Fibroblast of upper back skin (primary cell): ENCODE measurements around the gene TBK1.

Experiments used
- DNase-seq: peaks from one replicate; pipeline ENCODE4 v3.0.0-alpha.2; 2013

Gene TBK1

GRCh38 chr12:64497903-64498302 lies 46.0 kb downstream of the TBK1 start:
- no peak for DNase-seq

DNA sequence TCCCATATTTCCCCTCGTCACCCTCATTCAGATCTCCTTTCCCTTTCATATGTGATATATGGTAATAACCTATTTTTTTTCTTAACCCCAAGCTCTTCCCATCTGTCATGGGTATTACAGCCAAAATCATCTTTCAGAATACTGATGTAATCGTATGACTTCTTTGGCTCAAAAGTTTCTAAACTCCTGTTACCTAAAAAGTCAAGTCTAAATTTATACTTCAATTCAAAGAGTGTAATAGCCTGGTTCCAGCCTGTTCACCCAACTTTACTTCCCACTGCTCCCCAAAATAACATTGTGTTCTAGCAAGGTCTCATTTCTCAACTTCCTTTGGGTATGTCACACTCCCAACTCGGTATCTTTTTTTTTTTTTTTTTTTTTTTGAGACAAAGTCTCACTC lies 48.5 kb downstream of the TBK1 start:
- no peak for DNase-seq

DNA sequence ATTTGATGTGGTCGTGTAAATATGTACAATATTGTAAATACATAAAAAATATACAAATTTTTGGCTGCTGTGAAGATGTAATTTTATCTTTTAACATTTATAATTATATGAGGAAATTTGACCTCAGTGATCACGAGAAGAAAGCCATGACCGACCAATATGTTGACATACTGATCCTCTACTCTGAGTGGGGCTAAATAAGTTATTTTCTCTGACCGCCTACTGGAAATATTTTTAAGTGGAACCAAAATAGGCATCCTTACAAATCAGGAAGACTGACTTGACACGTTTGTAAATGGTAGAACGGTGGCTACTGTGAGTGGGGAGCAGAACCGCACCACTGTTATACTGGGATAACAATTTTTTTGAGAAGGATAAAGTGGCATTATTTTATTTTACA lies 49.6 kb downstream of the TBK1 start:
- DNase-seq: no peak

DNA sequence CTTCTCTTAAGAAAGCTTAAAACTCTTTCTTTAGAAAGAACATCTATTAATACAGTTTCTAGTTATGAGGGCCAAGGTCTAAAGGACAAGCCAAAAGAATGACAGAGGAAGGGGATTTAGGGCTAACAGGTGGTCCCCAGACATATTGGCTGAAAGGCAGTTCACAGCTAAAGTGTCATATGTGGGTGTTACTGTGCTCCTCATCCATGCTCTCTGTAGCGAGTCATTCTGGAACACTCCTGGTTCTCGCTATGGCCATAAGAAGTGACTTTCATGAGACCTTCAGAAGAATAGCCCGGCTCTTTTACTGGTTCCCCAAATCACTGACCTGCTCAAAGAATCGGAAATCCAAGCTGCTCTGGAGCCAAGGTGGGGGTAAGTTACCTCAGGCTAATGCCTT lies 55.0 kb downstream of the TBK1 start:
- no peak for DNase-seq

DNA sequence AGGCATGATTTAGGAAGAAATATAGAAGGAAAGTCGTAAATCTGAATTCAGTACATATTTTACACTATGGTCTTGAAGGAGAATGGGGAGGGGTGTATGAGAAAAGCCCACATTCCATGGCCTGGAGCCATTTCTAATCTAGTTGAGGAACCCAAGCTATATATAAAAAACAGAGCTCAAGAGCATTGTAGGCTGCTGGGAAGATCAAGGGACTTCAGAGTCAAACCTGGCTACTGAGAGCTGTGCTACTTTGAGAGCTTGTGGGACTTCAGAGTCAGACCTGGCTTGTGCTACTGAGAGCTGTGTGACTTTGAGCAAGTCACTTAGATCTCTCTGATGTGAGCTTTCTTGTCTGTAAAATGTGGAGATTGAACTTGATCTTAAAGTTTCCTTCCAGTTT lies 58.7 kb downstream of the TBK1 start:
- DNase-seq: peak; percentile 24

DNA sequence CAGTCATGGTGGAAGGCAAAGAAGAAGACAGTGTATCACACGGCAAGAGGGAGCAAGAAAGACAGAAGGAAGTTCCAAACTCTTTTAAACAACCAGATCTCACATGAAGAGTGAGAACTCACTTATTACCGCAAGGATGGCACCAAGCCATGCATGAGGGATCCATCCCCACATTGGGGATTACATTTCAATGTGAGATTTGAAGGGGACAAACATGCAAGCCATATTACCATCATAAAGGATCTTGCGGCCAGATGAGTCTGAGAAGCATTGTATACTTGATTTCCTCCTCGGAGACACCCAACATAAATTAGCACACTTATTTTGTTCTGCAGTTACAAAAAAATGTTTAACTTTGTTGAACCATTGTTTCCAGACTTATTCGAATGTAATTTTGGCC lies 66.5 kb downstream of the TBK1 start:
- DNase-seq: no peak

DNA sequence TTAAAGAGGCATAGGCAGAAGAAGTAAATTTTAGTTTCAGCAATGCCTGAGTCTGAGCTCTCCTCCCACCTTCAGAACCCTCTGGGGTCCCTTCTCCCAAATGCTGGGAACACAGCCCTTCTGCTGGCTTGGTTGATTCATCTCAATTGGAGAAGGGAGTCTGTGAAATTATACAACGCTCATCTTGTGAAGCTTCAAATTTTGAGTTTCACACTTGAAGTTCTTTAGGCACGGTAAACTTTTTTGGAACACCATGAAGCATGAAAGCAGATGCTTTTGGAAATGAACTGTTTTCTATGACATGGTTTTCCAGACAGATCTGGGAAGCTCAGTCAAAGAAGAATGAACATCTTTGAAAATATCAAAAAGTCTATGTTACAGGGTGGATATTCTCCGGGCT lies 69.9 kb downstream of the TBK1 start:
- no peak for DNase-seq

DNA sequence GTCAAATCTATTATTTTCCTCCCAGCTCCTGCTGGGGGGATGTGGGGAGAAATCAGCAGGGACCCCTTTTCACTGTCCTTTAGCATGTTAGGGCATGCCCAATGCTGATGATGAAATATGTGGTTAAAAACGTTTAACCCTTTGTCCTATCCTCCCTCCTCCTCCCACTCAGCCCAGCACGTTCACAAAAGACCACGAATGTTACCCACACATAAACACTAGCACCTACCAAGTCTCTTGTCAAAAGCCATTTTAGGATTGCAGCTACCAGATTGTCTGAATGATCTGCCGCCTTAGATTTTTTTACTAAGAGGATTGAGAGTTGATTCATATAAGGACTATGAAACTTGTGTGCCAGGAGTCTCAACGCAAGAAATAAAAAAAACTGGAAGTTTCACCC lies 70.4 kb downstream of the TBK1 start:
- peak; percentile 72 for DNase-seq

GRCh38 chr12:64522807-64523206 lies 70.9 kb downstream of the TBK1 start:
- peak; percentile 57 for DNase-seq

- peak; percentile 97 for DNase-seq
Measured at GRCh38 chr12:64523565-64524444, 71.9 kb downstream of the TBK1 start.

DNA sequence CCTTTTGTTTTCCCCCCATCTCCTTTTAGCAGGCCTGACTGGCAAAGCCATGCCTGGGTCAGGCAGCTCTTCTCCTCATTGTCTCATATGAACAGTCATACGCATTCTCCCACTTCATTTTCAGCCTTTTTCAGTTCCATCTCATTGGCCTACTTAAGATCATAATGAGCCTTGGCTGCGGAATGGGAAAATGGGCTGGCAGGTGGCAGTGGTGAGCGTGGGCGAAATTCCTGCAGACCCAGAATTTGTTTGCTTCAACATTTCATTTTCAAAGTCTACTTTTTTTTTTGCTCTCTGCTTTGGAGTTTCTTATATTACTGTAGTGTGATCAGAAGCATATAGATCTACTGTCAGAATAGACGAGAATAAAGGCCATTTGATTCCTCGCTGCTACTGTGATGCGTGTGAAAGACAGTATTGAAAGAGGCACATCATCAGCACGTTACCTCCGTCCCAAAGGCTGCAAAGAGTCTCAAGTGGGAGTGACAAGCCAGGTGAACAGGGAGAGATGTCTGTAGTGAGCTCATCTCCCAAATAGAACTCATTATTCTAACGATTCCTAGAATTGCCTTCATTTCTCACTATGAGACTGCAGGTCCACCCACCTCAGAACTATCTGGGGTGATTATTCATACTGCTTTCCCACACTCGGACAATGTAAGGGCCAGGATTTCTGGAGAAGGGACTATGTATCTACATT lies 73.7 kb downstream of the TBK1 start:
- DNase-seq: no peak

DNA sequence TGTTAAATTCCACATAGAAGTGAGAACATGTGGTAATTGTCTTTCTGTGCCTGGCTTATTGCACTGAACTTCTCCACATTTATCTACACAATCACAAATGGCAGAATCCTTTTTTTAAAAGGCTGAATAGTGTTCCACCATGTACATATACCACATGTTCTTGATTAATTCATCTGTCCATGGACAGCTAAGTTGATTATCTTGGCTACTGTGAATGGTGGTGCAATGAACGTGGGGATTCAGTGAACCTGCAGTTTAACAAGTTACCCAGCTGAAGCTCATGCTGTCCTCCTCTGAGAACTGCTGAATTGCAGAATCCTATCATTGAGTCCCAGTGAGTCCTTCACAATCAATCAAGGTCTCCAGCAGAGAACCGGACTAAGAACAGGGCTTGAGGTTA lies 74.9 kb downstream of the TBK1 start:
- DNase-seq: peak; percentile 56

DNA sequence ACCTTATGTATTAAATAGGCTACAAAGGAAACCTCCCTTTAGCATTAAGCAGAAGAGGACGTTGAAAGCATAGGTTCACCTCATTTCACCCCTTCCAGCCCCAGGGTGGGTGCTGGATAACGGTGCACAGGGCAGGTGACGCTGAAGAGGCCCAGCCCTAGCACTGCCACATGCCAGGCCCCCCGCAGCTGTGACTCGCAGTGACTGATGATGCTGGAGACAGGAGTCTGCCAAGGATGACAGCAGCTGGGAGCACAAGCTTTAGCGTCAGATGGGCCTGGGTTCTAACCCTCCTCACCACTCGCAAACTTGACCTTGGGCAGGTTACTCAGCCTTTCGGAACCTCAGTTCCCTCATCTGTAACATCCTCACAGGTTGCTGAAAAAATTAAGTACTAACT lies 76.7 kb downstream of the TBK1 start:
- DNase-seq: no peak

- no peak for DNase-seq
Measured at GRCh38 chr12:64530566-64530965, 78.6 kb downstream of the TBK1 start.

DNA sequence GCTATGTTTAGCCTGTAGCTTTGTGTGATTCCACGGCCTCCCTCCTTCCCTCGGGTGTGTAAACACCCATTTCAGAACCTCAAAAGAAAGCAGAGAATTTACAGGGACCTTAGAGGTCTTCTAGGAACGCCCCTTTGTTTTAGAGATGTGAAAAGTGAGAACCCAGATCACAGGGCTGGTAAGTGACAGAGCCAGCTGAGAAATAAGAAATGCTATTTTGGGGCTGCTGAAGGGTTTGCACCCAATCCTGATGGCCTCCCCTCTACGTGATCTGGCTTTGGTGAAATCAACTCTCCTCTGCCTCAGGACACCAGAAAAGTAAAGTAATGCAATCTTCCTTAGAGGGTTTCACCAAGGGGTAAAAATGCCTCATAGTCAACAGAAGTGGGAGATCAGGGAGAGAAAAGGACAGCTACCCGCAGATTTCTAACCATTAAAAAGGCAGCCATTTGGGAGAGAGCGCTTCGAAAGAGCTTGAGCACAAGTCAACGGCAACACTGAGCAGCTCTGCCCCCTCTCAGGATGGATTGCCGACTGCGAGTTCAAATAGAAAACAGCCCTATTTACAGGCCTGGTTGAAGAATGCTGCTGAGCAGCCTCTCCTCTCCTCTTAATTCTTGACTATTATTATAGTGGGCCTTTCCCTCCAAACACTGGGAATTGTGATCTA lies 79.9 kb downstream of the TBK1 start:
- DNase-seq: no peak

GRCh38 chr12:64532734-64533351 lies 80.9 kb downstream of the TBK1 start:
- no peak for DNase-seq

DNA sequence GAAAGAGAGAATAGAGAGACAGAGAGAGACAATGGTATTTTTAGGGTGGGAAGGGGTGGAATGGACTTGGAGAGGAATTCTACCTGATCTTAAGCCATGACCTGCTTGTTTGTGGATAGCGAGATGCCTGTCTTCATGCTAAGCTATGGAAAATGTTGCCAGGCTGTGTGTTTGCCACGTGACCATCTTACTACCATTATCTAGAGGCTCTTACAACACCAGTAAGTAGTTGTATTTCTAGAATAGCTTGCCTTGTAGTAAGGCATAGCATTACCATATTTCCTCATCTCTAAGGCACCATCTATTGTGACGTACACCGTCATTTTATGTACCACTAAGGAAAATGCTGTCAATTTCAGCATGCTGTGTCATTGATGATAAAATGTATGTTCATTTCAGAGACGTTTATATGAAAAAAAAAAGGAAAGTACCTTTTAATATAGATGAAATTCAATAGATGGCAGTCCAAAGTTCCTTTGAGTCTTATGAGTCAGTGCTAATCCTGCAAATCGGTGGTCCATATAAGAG lies 82.8 kb downstream of the TBK1 start:
- DNase-seq: no peak

- no peak for DNase-seq
Measured at GRCh38 chr12:64538121-64538520, 86.2 kb downstream of the TBK1 start.

GRCh38 chr12:64542409-64543047 lies 90.6 kb downstream of the TBK1 start:
- DNase-seq: peak; percentile 33

- no peak for DNase-seq
Measured at GRCh38 chr12:64544371-64545080, 92.6 kb downstream of the TBK1 start.

DNA sequence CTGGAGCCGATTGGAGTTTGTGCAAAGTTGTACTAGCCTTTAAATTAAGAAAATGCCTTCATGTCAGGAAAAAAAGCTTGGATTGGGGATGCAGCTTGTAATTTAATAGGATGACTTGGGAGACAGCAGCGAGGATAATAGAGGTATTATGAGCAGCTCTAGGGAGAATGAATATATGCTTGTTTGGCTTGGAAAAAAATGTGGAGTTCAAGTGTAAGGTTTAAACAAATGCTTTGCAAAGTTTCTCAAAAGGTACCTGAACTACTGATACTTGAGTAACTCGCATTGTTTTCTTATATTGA lies 93.1 kb downstream of the TBK1 start:
- DNase-seq: no peak

- no peak for DNase-seq
Measured at GRCh38 chr12:64549108-64549507, 97.2 kb downstream of the TBK1 start.
